ENCODE data around the gene IYD.

The IYD gene

DNA sequence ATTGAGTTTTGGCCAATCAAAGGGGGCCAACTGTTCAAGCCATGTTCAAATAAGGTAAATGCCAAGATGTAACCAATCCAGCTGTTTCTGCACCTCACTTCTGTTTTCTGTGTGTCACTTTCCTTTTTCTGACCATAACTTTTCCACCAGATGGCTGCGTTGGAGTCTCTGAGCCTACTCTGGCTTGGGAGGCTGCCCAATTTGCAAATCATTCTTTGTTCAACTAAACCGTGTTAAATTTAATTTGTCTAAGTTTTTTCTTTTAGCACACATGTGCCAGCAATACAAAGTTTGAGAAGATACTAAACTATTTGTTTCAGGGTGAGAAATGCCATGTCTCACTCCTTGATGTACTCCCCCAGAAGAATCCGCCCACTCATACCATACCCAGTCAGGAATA, 52.1 kb downstream of the IYD start:
- TF ChIP-seq, protein P1, sequence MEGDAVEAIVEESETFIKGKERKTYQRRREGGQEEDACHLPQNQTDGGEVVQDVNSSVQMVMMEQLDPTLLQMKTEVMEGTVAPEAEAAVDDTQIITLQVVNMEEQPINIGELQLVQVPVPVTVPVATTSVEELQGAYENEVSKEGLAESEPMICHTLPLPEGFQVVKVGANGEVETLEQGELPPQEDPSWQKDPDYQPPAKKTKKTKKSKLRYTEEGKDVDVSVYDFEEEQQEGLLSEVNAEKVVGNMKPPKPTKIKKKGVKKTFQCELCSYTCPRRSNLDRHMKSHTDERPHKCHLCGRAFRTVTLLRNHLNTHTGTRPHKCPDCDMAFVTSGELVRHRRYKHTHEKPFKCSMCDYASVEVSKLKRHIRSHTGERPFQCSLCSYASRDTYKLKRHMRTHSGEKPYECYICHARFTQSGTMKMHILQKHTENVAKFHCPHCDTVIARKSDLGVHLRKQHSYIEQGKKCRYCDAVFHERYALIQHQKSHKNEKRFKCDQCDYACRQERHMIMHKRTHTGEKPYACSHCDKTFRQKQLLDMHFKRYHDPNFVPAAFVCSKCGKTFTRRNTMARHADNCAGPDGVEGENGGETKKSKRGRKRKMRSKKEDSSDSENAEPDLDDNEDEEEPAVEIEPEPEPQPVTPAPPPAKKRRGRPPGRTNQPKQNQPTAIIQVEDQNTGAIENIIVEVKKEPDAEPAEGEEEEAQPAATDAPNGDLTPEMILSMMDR (conservative IDR thresholded peaks at IDR 0.05): no peak
- H3K27ac ChIP-seq: no peak overlapping the region

DNA sequence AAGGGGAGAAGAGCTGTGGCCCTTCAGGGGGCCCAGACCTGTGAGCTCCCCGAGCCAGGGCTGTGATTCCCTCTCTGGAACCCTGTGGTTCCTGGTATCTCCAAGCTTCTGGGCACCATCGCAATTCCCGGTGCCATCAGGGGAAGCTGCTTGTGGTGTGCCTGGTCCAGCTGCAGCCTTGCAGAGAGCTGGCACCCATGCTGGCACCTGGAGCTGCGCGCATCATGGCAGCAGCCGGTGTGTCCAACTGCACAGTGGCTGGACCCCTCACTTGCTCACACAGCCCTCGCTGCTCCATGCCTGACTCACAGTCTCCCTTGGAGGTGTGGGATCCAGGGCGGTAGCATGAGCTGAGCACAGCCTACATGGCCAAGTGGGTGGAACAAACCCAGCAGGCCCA, 56.7 kb downstream of the IYD start:
- no peak overlapping the region; the same call in 1 of the 2 replicates for H3K27ac ChIP-seq
- TF ChIP-seq, protein P1 (conservative IDR thresholded peaks at IDR 0.05): no peak

DNA sequence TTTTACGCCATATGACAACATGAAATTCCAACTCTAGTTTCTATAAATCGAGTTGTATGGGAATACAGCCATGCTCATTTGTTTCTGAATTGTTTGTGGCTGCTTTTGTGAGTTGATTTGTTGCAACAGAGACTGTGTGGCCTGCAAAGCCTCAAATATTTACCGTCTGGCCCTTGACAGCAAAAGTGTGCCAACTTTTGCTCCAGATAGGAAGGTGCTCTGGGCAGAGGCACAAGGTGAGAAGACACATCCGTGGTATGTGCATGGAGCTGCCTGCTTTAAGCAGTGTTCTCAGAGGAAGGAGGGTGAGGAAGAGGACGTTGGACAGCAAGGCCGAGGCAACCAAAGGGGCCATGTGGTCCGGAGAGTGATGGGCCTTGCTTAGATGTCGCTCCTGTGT, 57.4 kb downstream of the IYD start:
- no peak overlapping the region for H3K27ac ChIP-seq
- TF ChIP-seq, protein P1 (conservative IDR thresholded peaks at IDR 0.05): no peak

DNA sequence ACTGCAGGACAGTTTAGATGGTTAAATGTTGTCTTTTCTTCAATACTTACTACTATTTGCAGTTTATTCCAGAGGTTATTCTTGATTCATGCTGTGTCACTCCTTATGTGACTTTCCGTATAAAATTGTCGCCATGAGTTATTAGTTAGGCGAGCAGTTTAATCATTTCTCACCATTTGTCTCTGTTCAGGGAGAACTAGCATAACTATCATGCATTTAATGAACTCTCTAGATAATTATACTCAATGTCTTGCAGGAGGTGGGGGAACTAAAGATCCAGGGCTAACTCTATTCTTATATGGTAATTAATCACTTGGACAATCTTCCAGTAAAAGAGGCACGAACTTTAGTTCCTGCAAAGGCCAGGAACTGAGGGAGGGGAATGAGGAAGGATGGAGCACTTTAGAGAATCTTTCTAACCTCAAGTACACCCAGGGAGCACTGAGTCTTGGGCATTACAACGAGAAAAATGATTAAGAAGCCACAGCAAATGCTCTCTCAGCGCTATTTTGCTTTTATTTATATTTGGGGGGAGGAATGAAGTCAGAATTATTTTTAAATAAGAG, 58.3 kb downstream of the IYD start:
- TF ChIP-seq, protein P1 (conservative IDR thresholded peaks at IDR 0.05): no peak
- H3K27ac ChIP-seq: no peak overlapping the region

DNA sequence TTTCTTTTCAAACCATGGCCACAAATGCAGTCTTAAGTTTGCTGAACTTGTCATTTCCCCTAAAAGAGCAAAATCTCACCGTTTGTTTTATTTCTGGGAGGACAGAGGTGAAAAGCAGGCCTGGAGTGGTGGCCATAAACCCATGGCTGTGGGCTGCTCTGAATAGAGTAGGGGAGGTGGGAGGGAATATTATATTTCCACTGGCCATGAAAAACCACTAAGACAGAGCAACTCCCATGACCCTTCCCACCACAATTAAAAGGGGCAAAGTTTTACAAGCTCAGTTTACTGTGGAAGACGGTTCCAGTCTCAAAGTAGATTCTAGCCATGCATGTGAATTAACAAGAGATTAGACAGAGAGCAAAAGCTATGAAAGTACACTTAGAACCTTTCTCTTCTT, 59.0 kb downstream of the IYD start:
- TF ChIP-seq, protein P1 (conservative IDR thresholded peaks at IDR 0.05): no peak
- no peak overlapping the region for H3K27ac ChIP-seq

DNA sequence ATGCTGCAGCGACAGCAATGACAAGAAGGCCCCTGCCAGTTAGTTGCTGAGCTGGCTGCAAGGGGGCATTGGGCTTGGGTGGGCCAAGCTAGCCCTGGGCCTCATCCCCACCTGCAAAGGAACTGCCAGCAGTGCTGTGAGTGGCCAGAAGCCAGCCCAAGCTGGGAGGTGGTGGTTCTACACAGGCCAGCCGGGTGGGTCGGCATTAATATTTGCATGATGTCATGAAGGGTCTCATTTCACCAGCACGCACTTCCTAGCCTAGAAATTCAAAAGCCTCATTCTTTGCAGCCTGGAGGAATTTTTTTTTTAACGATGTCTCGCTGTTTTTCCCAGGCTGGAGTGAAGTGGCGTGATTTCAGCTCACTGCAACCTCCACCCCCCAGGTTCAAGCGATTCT, 62.0 kb downstream of the IYD start:
- H3K27ac ChIP-seq: no peak overlapping the region
- TF ChIP-seq, protein P1 (conservative IDR thresholded peaks at IDR 0.05): no peak

DNA sequence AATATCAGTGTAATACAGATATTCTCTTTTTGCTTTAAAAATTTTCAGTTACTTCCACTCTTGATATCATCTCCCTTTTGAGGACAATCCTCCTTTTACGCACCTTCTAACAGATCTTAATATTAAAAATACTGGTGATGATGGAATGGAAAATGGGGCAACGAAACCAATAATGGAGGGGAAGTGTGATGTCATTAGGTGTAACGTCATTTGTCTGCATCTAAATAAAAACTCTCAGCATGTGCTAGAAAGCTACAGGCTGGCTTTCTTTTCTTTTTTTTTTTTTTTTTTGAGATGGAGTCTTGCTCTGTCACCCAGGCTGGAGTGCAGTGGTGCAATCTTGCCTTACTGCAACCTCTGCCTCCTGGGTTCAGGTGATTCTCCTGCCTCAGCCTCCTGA, 66.5 kb downstream of the IYD start:
- TF ChIP-seq, protein P1 (conservative IDR thresholded peaks at IDR 0.05): no peak
- H3K27ac ChIP-seq: no peak overlapping the region
